ENCODE measurements around the gene SGMS1. TPM values are rescaled to one million over a fixed set of nuclear protein-coding genes. Genes with fewer than 3 reads are reported as not detected.

The SGMS1 gene
- total and polyA plus RNA-seq, 12 donors = 7.3 to 24.3 (median 17.1) TPM

DNA sequence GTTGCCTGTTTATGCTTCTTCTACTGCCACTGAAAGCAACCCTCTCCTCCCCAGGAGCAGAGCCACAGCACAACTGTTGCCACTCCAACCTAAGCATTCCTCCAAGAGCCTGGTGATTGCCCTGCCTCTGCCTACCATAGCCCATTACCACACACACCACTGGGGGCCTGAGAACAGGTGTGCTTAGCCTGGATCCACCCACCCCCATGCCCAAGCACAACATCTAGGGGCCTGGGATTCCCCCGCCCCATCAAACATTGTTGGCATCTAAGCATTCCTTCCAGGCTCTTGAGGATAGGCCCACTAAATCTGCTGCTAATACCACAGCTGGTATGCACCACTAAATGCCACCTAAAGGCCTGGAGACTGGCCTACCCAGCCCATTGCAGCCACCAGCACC is 329.2 kb downstream of the SGMS1 start:
- ATAC-seq = no peak

GRCh38 chr10:50293513-50294313 is 330.0 kb downstream of the SGMS1 start:
- DNase-seq (no peak), ATAC-seq (no peak)
- H3K36me3 ChIP-seq = no peaks in the 10 kb centered on the region
- no peak overlapping the region for H3K27ac ChIP-seq
- H3K4me1 ChIP-seq = no peaks in the 10 kb centered on the region
- no peak overlapping the region for H3K4me3 ChIP-seq
- peaks cover 0 to 10% (median 0%) of the 10 kb centered on the region in 11 donors for H3K9me3 ChIP-seq
- H3K27me3 ChIP-seq = no peaks in the 10 kb centered on the region
- TF ChIP-seq, protein P1, sequence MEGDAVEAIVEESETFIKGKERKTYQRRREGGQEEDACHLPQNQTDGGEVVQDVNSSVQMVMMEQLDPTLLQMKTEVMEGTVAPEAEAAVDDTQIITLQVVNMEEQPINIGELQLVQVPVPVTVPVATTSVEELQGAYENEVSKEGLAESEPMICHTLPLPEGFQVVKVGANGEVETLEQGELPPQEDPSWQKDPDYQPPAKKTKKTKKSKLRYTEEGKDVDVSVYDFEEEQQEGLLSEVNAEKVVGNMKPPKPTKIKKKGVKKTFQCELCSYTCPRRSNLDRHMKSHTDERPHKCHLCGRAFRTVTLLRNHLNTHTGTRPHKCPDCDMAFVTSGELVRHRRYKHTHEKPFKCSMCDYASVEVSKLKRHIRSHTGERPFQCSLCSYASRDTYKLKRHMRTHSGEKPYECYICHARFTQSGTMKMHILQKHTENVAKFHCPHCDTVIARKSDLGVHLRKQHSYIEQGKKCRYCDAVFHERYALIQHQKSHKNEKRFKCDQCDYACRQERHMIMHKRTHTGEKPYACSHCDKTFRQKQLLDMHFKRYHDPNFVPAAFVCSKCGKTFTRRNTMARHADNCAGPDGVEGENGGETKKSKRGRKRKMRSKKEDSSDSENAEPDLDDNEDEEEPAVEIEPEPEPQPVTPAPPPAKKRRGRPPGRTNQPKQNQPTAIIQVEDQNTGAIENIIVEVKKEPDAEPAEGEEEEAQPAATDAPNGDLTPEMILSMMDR (IDR thresholded peaks at IDR 0.05) = no peak
- WGBS, 2 donors = 85 to 88% methylated on average over 5 of the region's 5 CpGs
- intact Hi-C loops (cut with DNase I) = loop anchor here in 7 of 10 donors (5.0 to 10.0 kb wide), 5 partner anchors 124 to 359 kb away; partner anchors contain the start of gene SGMS1 (in 4 of the 7)

More for the DNA sequence above, 329.2 kb downstream of the SGMS1 start:
- 100% methylated on average over 1 of the region's 1 CpG for WGBS, 2 donors
- no peak for DNase-seq
- H3K4me3 ChIP-seq = no peak overlapping the region
- H3K27ac ChIP-seq = no peak overlapping the region
- no peaks in the 10 kb centered on the region for H3K36me3 ChIP-seq
- TF ChIP-seq, protein P1 (IDR thresholded peaks at IDR 0.05) = no peak
- intact Hi-C loops (cut with DNase I) = loop anchor here in 7 of 10 donors (5.0 to 10.0 kb wide), 5 partner anchors 123 to 358 kb away; partner anchors contain the start of gene SGMS1 (in 4 of the 7)
- peaks cover 0 to 10% (median 0%) of the 10 kb centered on the region in 11 donors for H3K9me3 ChIP-seq
- H3K4me1 ChIP-seq = no peaks in the 10 kb centered on the region
- no peaks in the 10 kb centered on the region for H3K27me3 ChIP-seq

- Histone ChIP-seq H3K4me1 (peaks cover 0 to 11% (median 4%) of the 10 kb centered on the region in 9 donors), H3K27me3 (no peaks in the 10 kb centered on the region), H3K27ac (no peak overlapping the region), H3K9me3 (no peaks in the 10 kb centered on the region), H3K36me3 (no peaks in the 10 kb centered on the region), H3K4me3 (no peak overlapping the region)
- WGBS, 2 donors = 75 to 76% methylated on average over 1 of the region's 1 CpG
- peak in 2 of 8 donors; percentile 55 for ATAC-seq
- intact Hi-C loops (cut with DNase I) = loop anchor here in 7 of 10 donors (5.0 to 10.0 kb wide), 5 partner anchors 126 to 361 kb away; partner anchors contain the start of gene SGMS1 (in 4 of the 7)
- TF ChIP-seq, protein P1 (IDR thresholded peaks at IDR 0.05) = peak in 7 of 9 donors; percentile 40 to 65 (median 54)
- no peak for DNase-seq
Observed at GRCh38 chr10:50291261-50291850, 332.4 kb downstream of the SGMS1 start.

DNA sequence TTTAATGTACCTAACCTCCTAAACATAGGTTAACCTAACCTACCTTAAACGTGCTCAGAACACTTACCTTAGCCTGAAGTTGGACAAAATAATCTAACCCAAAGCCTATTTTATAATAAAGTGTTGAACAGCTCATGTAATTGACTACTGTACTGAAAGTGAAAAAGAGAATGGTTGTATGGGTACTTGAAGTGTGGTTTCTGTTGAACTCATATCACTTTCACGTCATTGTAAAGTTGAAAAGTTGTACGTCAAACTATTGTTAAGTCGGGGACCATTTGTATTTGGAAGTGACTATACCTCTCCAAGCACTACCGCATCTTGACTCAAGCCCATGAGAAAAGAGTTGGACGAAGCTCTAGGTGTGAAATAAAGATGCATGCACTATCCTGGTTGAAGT is 334.6 kb downstream of the SGMS1 start:
- Histone ChIP-seq H3K9me3 (no peaks in the 10 kb centered on the region), H3K36me3 (no peaks in the 10 kb centered on the region), H3K27ac (no peak overlapping the region), H3K4me3 (no peak overlapping the region), H3K4me1 (peaks cover 0 to 15% (median 9%) of the 10 kb centered on the region in 9 donors), H3K27me3 (peaks cover 0 to 4% (median 0%) of the 10 kb centered on the region in 7 donors)
- WGBS, 2 donors = 85 to 90% methylated on average over 6 of the region's 6 CpGs
- DNase-seq (no peak), ATAC-seq (no peak)
- intact Hi-C loops (cut with DNase I) = loop anchor here in 2 of 10 donors (10.0 kb wide), 2 partner anchors 346 to 356 kb away; no protein-coding TSS in a partner anchor
- TF ChIP-seq, protein P1 (IDR thresholded peaks at IDR 0.05) = no peak

Data from heart right ventricle (tissue), 16 donors.